GM18907 (cell line): ENCODE data around the gene SRP68.
"Not testable (repeated sequence)": the region's sequence is repeated elsewhere in the genome, so short reads cannot be mapped to it uniquely, and the experiment has no call there.

Experiments
- ATAC-seq: cut with Tn5 transposase; IDR thresholded peaks from one replicate; pipeline ENCODE4 v1.9.1; 2021; ENCODE audit warnings: mild to moderate bottlenecking, moderate library complexity; ENCODE audit not compliant: unreplicated experiment

SRP68 gene

DNA sequence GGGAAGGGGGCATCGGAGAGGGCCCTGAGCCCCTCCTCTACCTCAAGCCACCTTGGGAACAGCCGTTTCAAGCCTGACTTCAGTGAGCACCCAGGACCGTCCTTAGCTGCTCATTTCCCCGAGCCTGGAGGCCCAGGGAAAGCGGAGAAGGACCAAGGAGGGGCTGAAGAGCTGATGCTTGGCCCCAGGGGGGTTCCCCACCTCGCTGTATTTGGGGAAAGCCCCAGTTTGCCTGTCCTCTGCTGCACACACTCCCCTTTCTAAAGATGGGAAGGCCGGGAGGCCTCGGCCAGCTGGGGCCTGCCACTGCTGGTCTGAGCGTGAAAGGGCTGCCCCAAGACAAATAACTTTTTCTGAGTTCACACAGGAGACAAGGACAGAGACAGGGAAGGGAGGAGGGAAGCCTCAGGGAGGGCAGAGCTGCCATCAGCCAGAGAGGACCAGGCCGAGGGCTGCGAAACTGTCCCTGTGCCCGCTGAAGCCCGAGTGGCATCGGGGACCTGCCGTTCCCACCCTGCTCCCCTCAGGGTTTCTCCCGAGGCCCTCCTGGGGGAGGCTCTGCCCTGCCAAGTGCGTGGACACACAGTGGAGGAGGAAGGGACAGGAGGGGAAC is 18.3 kb upstream of the SRP68 start:
- no peak for ATAC-seq

GRCh38 chr17:76089680-76090516 is 17.6 kb upstream of the SRP68 start:
- no peak for ATAC-seq

DNA sequence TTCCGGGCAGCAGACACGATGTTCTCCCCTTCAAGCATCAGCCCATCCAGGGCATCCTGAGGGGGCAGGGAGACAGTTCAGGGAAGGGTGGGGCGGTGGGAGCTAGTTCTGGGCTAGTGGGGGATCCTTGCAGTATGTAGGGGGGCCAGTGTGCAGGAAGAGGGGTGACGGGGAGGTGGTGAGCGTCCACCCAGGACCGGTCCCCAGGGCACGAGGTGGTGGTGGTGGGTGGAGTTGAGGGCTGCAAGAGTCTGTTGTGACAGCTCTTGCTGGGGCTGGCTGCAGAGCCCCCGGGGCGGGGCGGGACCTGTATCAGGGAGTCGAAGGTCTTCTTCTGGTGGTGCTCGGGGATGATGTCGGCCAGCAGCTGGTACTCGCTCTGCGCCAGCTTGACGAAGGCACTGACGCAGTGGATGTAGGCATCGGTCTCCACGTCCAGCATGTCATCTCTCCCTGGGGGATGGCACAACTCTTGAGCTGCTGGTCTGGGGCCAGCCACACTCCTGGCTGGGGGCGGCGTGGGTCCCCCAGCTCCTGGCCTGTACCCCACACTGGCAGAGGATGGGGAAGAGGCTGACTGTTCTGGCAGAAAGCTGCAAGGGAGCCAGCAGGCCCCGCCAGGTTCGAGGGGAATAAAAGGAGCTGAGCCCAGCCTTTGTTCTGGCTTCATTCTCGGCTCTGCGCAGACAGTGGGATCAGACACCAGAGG is 16.7 kb upstream of the SRP68 start:
- no peak for ATAC-seq

DNA sequence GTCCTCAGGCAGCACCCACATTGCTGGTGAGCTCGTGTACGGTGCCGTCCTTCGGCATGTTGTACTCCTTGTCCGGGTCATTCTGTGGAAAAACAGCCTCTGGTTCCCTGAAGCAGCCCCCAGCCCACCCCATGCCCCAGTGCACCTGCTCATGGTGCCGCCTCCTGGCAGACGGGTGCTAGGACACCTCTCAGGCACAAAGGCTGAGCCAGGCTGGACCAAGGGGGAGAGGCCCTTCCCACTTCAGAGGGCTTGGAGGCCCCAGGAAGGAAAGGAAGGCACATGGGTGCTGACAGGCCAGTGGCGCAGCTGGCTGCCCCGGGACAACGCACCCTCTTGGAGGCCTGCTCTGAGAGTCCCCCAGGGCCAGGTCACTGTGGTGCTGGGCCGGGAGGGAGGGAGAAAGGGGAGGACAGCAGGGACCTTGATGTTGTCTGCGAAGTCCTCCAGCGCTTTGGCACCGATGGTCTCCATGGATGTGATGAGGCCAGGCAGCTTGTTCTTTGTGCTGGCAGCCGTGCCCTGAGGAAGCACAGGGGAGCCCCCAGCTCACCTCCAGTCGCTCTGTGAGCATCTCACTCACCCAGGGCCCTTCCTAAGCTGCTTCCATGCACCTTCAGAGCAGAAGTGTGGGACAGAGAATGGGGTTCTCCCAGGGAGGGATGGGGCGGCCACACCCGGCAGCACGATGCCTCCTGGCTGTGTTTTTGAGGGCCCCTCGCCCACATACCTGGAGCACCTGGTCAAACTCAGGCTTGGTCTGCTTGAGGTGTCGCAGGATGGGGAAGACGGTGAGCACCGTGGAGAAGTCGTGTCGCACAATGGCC is 15.9 kb upstream of the SRP68 start:
- ATAC-seq = no peak

DNA sequence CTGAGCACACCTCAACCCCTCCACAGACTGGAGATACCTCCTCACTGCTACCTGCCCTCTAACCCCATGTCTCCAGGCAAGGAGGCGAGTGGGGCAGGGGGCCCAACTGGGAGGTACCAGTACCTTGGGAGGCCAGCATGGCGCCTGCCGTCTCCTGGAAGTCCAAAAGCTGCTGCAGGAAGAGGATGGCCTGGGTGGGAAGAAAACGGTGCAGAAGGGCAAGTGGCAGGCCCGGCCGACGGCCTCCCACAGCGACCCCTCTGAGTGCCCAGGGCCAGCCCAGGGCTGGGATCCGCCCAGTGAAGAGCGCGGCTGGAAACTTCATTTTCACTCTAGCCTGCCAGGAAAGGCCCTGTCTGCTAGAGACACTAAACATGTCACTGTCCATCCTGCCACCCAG is 15.2 kb upstream of the SRP68 start:
- ATAC-seq = no peak

- no peak for ATAC-seq
These were observed 14.1 kb upstream of the SRP68 start for GRCh38 chr17:76086384-76086783.

GRCh38 chr17:76085731-76086366 is 13.5 kb upstream of the SRP68 start:
- ATAC-seq = no peak

- no peak for ATAC-seq
These were observed 12.9 kb upstream of the SRP68 start for GRCh38 chr17:76085066-76085730.

DNA sequence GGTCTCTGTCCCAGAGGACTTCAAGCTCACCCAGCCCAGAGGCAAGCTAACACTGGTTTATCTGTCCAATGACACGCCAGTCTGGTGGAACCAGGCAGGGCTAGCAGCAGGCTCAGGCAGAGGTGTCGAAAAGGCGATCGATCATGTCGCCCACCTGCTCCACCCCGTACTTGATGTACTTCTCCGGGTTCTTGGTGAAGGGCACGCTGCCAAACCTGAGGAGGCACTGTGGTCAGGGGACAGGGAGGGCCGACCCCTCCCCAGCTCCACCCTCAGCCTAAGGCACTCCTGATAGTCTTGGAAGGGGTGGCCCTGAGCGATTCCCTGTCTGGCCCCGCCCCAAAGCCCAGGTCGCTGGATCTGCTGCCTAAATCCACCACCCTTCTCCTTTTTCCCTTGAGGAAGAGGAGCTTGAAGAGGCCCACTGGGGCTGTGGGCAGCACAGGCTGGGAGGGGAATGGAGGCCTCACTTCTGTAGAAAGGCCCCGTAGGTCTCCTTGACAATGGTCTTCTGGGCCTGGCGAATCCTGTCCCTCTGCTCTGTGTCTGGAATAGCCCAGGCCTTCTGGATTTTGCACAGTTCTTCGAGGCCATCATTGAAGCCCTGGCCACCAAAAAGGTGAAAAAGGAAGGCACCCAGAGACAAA is 11.3 kb upstream of the SRP68 start:
- no peak for ATAC-seq

DNA sequence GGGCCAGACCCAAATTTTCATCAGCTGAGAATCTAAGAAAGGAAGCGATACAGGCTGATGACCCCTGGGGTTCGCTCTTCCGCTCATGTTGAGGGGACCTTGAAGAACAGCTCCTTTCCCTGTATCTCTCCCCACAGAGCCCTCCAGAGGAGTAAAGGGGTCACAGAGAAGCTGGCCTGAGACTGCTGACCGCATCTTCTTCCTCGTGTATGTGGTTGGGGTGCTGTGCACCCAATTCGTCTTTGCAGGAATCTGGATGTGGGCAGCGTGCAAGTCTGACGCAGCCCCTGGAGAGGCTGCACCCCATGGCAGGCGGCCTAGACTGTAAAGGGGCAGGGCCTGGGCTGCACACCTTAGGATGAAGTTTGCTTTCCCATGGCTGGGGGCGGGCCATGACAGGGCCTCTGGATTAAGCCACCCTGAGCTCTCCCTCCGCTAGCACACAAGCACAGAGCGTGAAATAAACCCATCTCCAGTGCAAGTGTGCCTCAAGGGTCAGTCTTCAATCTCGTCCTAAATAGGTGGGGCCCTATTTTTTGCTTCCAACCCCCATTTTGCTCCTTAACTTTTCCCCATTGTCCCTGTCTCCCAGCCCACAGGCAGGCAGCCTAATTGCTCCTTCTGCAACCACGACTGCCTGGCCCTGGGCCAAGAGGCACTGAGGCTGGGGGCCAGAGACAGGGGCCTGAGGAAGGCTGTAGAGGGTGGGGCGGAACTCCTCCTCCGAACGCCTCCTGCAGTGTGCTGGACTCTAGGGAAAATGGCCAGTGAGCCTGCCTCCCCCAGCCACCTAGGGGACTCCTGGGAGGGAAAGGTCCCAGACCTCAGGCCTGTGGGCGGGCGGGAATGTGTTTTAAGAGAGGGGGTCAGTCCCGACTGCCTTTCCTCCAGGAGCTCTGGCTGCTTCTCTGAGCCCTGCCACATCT is 10.3 kb upstream of the SRP68 start:
- no peak for ATAC-seq

DNA sequence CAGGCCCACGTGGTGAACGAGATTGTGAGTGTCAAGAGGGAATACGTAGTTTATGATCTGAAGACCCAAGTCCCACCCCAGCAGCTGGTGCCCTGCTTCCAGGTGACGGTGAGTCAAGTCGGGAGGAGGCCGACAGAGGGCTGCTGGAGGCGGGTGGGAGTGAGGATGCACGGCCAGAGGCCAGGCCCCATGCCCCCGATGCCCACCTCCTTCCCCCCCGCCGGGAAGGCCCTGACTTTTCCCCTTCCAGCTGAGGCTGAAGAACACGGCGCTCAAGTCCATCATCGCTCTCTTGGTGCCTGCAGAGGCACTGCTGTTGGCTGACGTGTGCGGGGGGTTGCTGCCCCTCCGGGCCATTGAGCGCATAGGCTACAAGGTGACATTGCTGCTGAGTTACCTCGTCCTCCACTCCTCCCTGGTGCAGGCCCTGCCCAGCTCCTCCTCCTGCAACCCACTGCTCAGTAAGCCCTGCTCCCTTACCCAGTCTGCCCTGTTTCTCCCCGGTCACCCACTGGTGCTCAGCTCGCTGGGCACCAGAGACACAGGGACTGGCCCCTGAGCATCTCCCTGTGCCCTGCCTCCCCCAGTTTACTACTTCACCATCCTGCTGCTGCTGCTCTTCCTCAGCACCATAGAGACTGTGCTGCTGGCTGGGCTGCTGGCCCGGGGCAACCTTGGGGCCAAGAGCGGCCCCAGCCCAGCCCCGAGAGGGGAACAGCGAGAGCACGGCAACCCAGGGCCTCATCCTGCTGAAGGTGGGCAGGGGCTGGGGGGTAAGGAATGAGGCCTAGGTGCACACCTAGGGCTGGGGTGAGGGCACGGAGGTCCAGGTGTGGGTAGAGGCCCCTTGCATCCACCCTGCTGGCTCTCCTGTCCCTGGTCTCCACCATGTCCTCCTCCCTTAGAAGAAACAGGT is 9.2 kb upstream of the SRP68 start:
- no peak for ATAC-seq

GRCh38 chr17:76080768-76081287 is 8.5 kb upstream of the SRP68 start:
- no peak for ATAC-seq

- ATAC-seq = no peak
These were observed 7.8 kb upstream of the SRP68 start for GRCh38 chr17:76079956-76080767.

GRCh38 chr17:76079535-76079955 is 7.2 kb upstream of the SRP68 start:
- ATAC-seq = no peak

- ATAC-seq = no peak
These were observed 6.7 kb upstream of the SRP68 start, which contains the start of gene ZACN for GRCh38 chr17:76078860-76079534. Gene ZACN, plus strand, starts transcription at chr17:76079182. Its CDS starts 83 bp downstream, at chr17:76079265.

GRCh38 chr17:76078370-76078769 is 6.1 kb upstream of the SRP68 start:
- not testable (repeated sequence) for ATAC-seq
